HepG2 (cell line): ENCODE data around the gene ZNF444. TPM values are rescaled to one million over a fixed set of nuclear protein-coding genes. Genes with fewer than 3 reads are reported as not detected.

Source experiments
- FOXM1 ChIP-seq: sonication (generic); formaldehyde crosslinking; IDR thresholded peaks from 2 replicates; pipeline ENCODE4 v1.5.0; 2020; ENCODE audit warnings: missing genetic modification reagents
- MYNN ChIP-seq: sonication (generic); formaldehyde crosslinking; IDR thresholded peaks from 2 replicates; pipeline ENCODE4 v1.4.0; 2020; ENCODE audit warnings: mild to moderate bottlenecking, low read depth, missing genetic modification reagents
- NFE2L1 ChIP-seq: sonication (generic); formaldehyde crosslinking; IDR thresholded peaks from 2 replicates; pipeline ENCODE4 v1.4.0; 2020; ENCODE audit warnings: missing genetic modification reagents, mild to moderate bottlenecking, borderline replicate concordance
- NRL ChIP-seq: sonication (generic); formaldehyde crosslinking; IDR thresholded peaks from 2 replicates; pipeline ENCODE4 v1.5.0; 2020; ENCODE audit warnings: missing genetic modification reagents, mild to moderate bottlenecking, moderate library complexity, borderline replicate concordance
- RAD21 ChIP-seq: fragments of 450-650 bp; formaldehyde crosslinking; IDR thresholded peaks from 2 replicates; pipeline ENCODE4 v1.5.0; 2020; ENCODE audit warnings: mild to moderate bottlenecking
- REXO4 ChIP-seq: sonication (generic); formaldehyde crosslinking; IDR thresholded peaks from 2 replicates; pipeline ENCODE4 v1.8.0; 2022; ENCODE audit warnings: missing genetic modification reagents, mild to moderate bottlenecking, borderline replicate concordance
- SMAD9 ChIP-seq: sonication (generic); formaldehyde crosslinking; IDR thresholded peaks from 2 replicates; pipeline ENCODE4 v1.5.1; 2020; ENCODE audit warnings: mild to moderate bottlenecking, missing genetic modification reagents
- ZFP37 ChIP-seq: sonication (generic); formaldehyde crosslinking; IDR thresholded peaks from 2 replicates; pipeline ENCODE4 v1.4.0; 2020; ENCODE audit warnings: missing genetic modification reagents, borderline replicate concordance
- ZNF251 ChIP-seq: sonication (generic); formaldehyde crosslinking; IDR thresholded peaks from 2 replicates; pipeline ENCODE4 v1.9.0; 2021; ENCODE audit warnings: mild to moderate bottlenecking, missing genetic modification reagents
- ZNF296 ChIP-seq: sonication (generic); formaldehyde crosslinking; conservative IDR thresholded peaks from 2 replicates; pipeline ENCODE4 v1.5.0; 2020; ENCODE audit warnings: mild to moderate bottlenecking, missing genetic modification reagents
- ZNF317 ChIP-seq: sonication (generic); formaldehyde crosslinking; IDR thresholded peaks from 2 replicates; pipeline ENCODE4 v1.5.0; 2020; ENCODE audit warnings: mild to moderate bottlenecking, missing genetic modification reagents
- polyA plus RNA-seq, 8 experiments: library from polyadenylated mRNA; depleted of rRNA in 3 of 8; stranded (reverse) in 7 of 8; unstranded in 1 of 8; fragments of >200 nt; fragmentation: Illumina TruSeq in 4 of 8; extraction: Trizol in 4 of 8; gene quantifications; 2 replicates each; pipeline versions ENCODE4 v1.2.1 to v1.2.3, GENCODE V29; 2011 to 2016; ENCODE audit warnings: low read depth in 4 of 8, missing spikeins in 1 of 8, mixed read lengths in 1 of 8; ENCODE audit not compliant: insufficient read depth in 1 of 8
- total RNA-seq, 5 experiments: library from RNA; depleted of rRNA; stranded (reverse); fragments of >200 nt; fragmentation: Illumina TruSeq; extraction: Trizol; gene quantifications; 2 replicates each; pipeline ENCODE4 v1.2.3, GENCODE V29; 2016; ENCODE audit warnings: low read depth in 1 of 5
- TF ChIP-seq, protein P1 (sequence below): sonication (generic); formaldehyde crosslinking; IDR thresholded peaks from 2 replicates; pipeline ENCODE4 v1.9.0; 2022; ENCODE audit warnings: missing genetic modification reagents, mild to moderate bottlenecking, borderline replicate concordance
- TF ChIP-seq, protein P2 (sequence below), 2 experiments: sonication (generic) in 1 of 2; formaldehyde crosslinking in 1 of 2; IDR thresholded peaks; 2 replicates each; pipeline versions ENCODE4 v1.4.0 to v1.6.1; 2018 to 2020; ENCODE audit warnings: missing genetic modification reagents in 2 of 2, borderline replicate concordance in 1 of 2, low read depth in 1 of 2, mild to moderate bottlenecking in 1 of 2, missing biosample characterization in 1 of 2
- TF ChIP-seq, protein P3 (sequence below): sonication (generic); formaldehyde crosslinking; IDR thresholded peaks from 2 replicates; pipeline ENCODE4 v1.5.0; 2020; ENCODE audit warnings: missing genetic modification reagents
- TF ChIP-seq, protein P4 (sequence below): sonication (generic); formaldehyde crosslinking; IDR thresholded peaks from 2 replicates; pipeline ENCODE4 v1.5.1; 2020; ENCODE audit warnings: missing genetic modification reagents, mild to moderate bottlenecking, borderline replicate concordance
- TF ChIP-seq, protein P5 (sequence below): sonication (generic); formaldehyde crosslinking; IDR thresholded peaks from 2 replicates; pipeline ENCODE4 v1.8.0; 2022; ENCODE audit warnings: mild to moderate bottlenecking, missing genetic modification reagents, borderline replicate concordance
- TF ChIP-seq, protein P6 (sequence below): sonication (generic); formaldehyde crosslinking; IDR thresholded peaks from 2 replicates; pipeline ENCODE4 v1.5.0; 2020; ENCODE audit warnings: missing genetic modification reagents
- TF ChIP-seq, protein P7 (sequence below): sonication (generic); formaldehyde crosslinking; IDR thresholded peaks from 2 replicates; pipeline ENCODE4 v1.8.0; 2022; ENCODE audit warnings: low read depth, missing genetic modification reagents

The ZNF444 gene
- total and polyA plus RNA-seq, 2 of the 13 experiments (the other 11 are each of a cell fraction or from before 2014, with no cell fraction given), result 27.4 to 30.3 TPM

DNA sequence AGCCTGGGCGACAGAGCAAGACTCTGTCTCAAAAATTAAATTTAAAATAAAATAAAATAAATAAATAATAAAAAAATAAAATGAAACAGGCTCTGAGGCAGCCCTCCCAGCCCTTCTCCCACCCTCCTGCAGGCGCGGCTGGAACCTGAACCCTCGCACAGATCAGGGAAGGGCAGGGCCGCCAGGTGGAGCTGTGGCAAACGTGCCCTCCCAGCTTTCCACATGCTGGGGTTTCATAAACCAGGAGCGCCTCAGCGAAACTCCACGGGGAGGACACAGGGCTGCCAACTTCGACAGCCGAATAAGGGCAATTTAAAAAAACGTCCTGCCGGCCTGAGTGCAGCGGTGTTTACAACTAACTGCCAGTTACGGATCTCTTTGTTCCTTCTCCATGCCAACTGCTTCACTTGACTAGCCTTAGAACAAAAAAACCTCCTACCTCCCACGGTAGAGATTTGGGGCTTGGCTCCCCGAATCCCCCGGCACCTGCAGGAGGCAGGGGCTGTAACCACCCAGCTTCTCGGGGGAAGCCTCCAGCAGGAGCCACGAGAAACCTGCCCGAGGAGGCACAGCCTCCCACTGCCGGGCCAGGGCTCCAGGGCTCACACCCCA, 35.9 kb upstream of the ZNF444 start (continued):
- TF ChIP-seq ZNF296 (CRISPR knock-in tag), result no peak
- no peak for TF ChIP-seq NRL
- TF ChIP-seq RAD21 (CRISPR knock-in tag), result peak; percentile 89
- no peak for TF ChIP-seq REXO4
- TF ChIP-seq, protein P1, sequence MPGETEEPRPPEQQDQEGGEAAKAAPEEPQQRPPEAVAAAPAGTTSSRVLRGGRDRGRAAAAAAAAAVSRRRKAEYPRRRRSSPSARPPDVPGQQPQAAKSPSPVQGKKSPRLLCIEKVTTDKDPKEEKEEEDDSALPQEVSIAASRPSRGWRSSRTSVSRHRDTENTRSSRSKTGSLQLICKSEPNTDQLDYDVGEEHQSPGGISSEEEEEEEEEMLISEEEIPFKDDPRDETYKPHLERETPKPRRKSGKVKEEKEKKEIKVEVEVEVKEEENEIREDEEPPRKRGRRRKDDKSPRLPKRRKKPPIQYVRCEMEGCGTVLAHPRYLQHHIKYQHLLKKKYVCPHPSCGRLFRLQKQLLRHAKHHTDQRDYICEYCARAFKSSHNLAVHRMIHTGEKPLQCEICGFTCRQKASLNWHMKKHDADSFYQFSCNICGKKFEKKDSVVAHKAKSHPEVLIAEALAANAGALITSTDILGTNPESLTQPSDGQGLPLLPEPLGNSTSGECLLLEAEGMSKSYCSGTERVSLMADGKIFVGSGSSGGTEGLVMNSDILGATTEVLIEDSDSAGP, result no peak
- no peak for TF ChIP-seq ZNF251 (CRISPR knock-in tag)
- no peak for TF ChIP-seq ZFP37 (CRISPR knock-in tag)
- TF ChIP-seq, protein P2, sequence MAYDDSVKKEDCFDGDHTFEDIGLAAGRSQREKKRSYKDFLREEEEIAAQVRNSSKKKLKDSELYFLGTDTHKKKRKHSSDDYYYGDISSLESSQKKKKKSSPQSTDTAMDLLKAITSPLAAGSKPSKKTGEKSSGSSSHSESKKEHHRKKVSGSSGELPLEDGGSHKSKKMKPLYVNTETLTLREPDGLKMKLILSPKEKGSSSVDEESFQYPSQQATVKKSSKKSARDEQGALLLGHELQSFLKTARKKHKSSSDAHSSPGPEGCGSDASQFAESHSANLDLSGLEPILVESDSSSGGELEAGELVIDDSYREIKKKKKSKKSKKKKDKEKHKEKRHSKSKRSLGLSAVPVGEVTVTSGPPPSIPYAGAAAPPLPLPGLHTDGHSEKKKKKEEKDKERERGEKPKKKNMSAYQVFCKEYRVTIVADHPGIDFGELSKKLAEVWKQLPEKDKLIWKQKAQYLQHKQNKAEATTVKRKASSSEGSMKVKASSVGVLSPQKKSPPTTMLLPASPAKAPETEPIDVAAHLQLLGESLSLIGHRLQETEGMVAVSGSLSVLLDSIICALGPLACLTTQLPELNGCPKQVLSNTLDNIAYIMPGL (CRISPR knock-in tag; IDR thresholded peaks at IDR 0.05; ENCODE audit: borderline replicate concordance in 1 of 2, low read depth in 1 of 2), result peak; percentile 20 to 59; a peak in 1 of 4 replicates
- TF ChIP-seq, protein P3, sequence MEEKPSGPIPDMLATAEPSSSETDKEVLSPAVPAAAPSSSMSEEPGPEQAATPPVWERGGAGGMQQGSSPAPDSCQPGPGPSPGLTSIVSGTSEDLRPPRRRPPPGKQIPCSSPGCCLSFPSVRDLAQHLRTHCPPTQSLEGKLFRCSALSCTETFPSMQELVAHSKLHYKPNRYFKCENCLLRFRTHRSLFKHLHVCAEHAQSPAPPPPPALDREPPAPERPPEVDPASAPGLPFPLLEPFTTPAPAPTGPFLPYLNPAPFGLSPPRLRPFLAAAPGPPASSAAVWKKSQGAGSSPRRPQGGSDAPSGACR (CRISPR knock-in tag), result no peak
- no peak for TF ChIP-seq ZNF317 (CRISPR knock-in tag)
- no peak for TF ChIP-seq SMAD9 (CRISPR knock-in tag)
- no peak for TF ChIP-seq MYNN (CRISPR knock-in tag)
- no peak for TF ChIP-seq FOXM1 (CRISPR knock-in tag)
- TF ChIP-seq, protein P4, sequence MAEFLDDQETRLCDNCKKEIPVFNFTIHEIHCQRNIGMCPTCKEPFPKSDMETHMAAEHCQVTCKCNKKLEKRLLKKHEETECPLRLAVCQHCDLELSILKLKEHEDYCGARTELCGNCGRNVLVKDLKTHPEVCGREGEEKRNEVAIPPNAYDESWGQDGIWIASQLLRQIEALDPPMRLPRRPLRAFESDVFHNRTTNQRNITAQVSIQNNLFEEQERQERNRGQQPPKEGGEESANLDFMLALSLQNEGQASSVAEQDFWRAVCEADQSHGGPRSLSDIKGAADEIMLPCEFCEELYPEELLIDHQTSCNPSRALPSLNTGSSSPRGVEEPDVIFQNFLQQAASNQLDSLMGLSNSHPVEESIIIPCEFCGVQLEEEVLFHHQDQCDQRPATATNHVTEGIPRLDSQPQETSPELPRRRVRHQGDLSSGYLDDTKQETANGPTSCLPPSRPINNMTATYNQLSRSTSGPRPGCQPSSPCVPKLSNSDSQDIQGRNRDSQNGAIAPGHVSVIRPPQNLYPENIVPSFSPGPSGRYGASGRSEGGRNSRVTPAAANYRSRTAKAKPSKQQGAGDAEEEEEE (CRISPR knock-in tag), result no peak
- TF ChIP-seq, protein P5, sequence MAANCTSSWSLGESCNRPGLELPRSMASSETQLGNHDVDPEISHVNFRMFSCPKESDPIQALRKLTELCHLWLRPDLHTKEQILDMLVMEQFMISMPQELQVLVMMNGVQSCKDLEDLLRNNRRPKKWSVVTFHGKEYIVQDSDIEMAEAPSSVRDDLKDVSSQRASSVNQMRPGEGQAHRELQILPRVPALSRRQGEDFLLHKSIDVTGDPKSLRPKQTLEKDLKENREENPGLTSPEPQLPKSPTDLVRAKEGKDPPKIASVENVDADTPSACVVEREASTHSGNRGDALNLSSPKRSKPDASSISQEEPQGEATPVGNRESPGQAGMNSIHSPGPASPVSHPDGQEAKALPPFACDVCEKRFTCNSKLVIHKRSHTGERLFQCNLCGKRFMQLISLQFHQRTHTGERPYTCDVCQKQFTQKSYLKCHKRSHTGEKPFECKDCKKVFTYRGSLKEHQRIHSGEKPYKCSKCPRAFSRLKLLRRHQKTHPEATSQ (CRISPR knock-in tag), result 0 out of 2 replicates have a peak, but pooled peaks have one; percentile 23
- TF ChIP-seq, protein P6, sequence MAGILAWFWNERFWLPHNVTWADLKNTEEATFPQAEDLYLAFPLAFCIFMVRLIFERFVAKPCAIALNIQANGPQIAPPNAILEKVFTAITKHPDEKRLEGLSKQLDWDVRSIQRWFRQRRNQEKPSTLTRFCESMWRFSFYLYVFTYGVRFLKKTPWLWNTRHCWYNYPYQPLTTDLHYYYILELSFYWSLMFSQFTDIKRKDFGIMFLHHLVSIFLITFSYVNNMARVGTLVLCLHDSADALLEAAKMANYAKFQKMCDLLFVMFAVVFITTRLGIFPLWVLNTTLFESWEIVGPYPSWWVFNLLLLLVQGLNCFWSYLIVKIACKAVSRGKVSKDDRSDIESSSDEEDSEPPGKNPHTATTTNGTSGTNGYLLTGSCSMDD (CRISPR knock-in tag), result no peak
- no peak for TF ChIP-seq NFE2L1 (CRISPR knock-in tag)
- TF ChIP-seq, protein P7, sequence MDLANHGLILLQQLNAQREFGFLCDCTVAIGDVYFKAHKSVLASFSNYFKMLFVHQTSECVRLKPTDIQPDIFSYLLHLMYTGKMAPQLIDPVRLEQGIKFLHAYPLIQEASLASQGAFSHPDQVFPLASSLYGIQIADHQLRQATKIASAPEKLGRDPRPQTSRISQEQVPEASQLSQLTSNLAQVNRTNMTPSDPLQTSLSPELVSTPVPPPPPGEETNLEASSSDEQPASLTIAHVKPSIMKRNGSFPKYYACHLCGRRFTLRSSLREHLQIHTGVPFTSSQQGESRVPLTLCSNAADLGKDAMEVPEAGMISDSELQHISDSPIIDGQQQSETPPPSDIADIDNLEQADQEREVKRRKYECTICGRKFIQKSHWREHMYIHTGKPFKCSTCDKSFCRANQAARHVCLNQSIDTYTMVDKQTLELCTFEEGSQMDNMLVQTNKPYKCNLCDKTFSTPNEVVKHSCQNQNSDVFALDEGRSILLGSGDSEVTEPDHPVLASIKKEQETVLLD, result no peak
